Measurements from ENCODE around the gene ABLIM3. TPM values are rescaled to one million over a fixed set of nuclear protein-coding genes. Genes with fewer than 3 reads are reported as not detected.

ABLIM3 gene
- total RNA-seq, 1 donor from 2014 or later: 122 TPM

DNA sequence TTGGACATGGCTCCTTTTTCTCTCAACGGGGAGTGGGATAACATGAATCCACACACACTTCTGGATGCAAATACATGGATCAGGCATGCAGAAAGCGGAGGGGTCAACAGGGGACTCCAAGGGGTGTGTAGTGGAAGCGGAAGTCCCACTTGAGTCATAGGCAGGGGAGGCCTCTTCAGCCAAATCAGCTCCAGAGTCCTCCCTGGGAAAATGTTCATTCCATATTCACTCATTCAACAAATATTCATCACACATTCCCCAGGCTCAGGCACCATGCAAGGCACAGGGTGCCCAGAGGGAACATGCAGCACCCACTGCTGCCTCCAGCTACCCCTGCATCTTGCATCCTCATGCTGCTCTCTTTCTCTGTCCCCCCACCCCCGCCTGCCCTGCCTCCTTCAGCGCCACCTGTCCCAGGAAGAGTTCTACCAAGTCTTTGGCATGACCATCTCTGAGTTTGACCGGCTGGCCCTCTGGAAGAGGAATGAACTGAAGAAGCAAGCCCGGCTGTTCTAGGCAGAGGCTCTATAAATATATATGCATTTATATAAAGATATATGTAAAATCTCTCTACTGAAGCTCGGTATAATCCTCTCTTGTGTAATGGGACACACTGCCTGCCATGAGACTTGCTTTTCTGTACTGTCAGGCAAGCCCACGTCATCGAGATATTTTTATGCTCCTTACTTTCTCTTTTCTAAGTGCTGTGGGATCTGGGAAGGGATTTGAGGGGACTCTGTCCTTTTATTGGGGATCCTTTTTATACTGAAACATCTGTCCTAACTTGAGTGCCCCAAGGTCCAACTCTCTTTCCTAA, 116.8 kb downstream of the ABLIM3 start:
- H3K4me3 ChIP-seq: no peak overlapping the region
- intact Hi-C loops (cut with micrococcal nuclease): no loop called here
- no peak for TF ChIP-seq CTCF (IDR thresholded peaks at IDR 0.05; ENCODE audit: borderline replicate concordance)
- H3K27me3 ChIP-seq (ENCODE audit: low read depth): no peaks in the 10 kb centered on the region
- H3K9me3 ChIP-seq (replicated peaks): no peaks in the 10 kb centered on the region
- H3K36me3 ChIP-seq: peaks cover 41% of the 10 kb centered on the region
- H3K27ac ChIP-seq (replicated peaks): no peak overlapping the region
- no peak for DNase-seq
- H3K4me1 ChIP-seq: no peaks in the 10 kb centered on the region

DNA sequence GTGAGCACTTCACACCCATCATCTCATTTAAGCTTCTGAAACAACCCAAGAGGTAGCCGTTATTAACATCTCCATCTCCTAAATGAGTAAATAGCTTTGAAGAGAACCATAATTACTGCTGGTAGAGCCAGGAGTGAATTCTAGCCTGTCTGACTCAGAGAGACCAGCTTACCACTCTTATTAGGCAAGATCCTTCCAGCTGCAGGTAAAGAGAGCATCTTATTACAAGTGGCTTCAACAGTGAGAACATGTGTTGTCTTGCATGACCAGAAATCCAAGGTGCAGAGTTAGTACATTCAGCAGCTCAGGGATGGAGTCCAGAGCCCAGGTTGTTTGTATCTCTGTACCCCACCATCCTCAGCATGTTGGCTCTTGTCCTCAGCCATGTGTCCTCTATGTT, 119.5 kb downstream of the ABLIM3 start:
- no peak for TF ChIP-seq CTCF (IDR thresholded peaks at IDR 0.05; ENCODE audit: borderline replicate concordance)
- Histone ChIP-seq H3K4me3 (no peak overlapping the region), H3K4me1 (no peaks in the 10 kb centered on the region), H3K27me3 (ENCODE audit: low read depth) (no peaks in the 10 kb centered on the region), H3K27ac (replicated peaks) (no peak overlapping the region), H3K36me3 (peaks cover 25% of the 10 kb centered on the region), H3K9me3 (replicated peaks) (no peaks in the 10 kb centered on the region)
- DNase-seq: no peak
- intact Hi-C loops (cut with micrococcal nuclease): loop anchor here (10.0 kb wide), 1 partner anchor 54 kb away; no protein-coding TSS in a partner anchor

- no peak for TF ChIP-seq CTCF (IDR thresholded peaks at IDR 0.05; ENCODE audit: borderline replicate concordance)
- Histone ChIP-seq H3K27ac (replicated peaks) (no peak overlapping the region), H3K4me1 (no peaks in the 10 kb centered on the region), H3K27me3 (ENCODE audit: low read depth) (no peaks in the 10 kb centered on the region), H3K9me3 (replicated peaks) (no peaks in the 10 kb centered on the region), H3K4me3 (no peak overlapping the region), H3K36me3 (peaks cover 21% of the 10 kb centered on the region)
- intact Hi-C loops (cut with micrococcal nuclease): loop anchor here (10.0 kb wide), 1 partner anchor 54 kb away; no protein-coding TSS in a partner anchor
- DNase-seq: no peak
Observed at GRCh38 chr5:149261246-149261645, 120.0 kb downstream of the ABLIM3 start.

GRCh38 chr5:149262315-149262714, 121.0 kb downstream of the ABLIM3 start:
- H3K36me3 ChIP-seq: peaks cover 18% of the 10 kb centered on the region
- H3K27ac ChIP-seq (replicated peaks): no peak overlapping the region
- H3K9me3 ChIP-seq (replicated peaks): no peaks in the 10 kb centered on the region
- no peaks in the 10 kb centered on the region for H3K27me3 ChIP-seq (ENCODE audit: low read depth)
- no peak overlapping the region for H3K4me3 ChIP-seq
- no peak for DNase-seq
- no peak for TF ChIP-seq CTCF (IDR thresholded peaks at IDR 0.05; ENCODE audit: borderline replicate concordance)
- H3K4me1 ChIP-seq: no peaks in the 10 kb centered on the region
- intact Hi-C loops (cut with micrococcal nuclease): loop anchor here (10.0 kb wide), 1 partner anchor 52 kb away; no protein-coding TSS in a partner anchor

- DNase-seq: no peak
- H3K4me1 ChIP-seq: no peaks in the 10 kb centered on the region
- intact Hi-C loops (cut with micrococcal nuclease): loop anchor here (10.0 kb wide), 1 partner anchor 50 kb away; no protein-coding TSS in a partner anchor
- peaks cover 14% of the 10 kb centered on the region for H3K9me3 ChIP-seq (replicated peaks)
- no peaks in the 10 kb centered on the region for H3K27me3 ChIP-seq (ENCODE audit: low read depth)
- no peak overlapping the region for H3K27ac ChIP-seq (replicated peaks)
- H3K4me3 ChIP-seq: no peak overlapping the region
- TF ChIP-seq CTCF (IDR thresholded peaks at IDR 0.05; ENCODE audit: borderline replicate concordance): peak; percentile 63
- no peaks in the 10 kb centered on the region for H3K36me3 ChIP-seq
Observed at GRCh38 chr5:149264439-149265067, 123.3 kb downstream of the ABLIM3 start.

Measured in left ventricle myocardium inferior (tissue), 1 donor.